HPDE6-E6E7 (cell line): ENCODE measurements around the gene FUBP3.
A peak's percentile ranks its signal among the peaks of the same experiment; 100 is the strongest.
"Not testable (repeated sequence)": the region's sequence is repeated elsewhere in the genome, so short reads cannot be mapped to it uniquely, and the experiment has no call there.

Experiments
- DNase-seq: peaks from one replicate; pipeline ENCODE4 v3.0.0; 2011; ENCODE audit warnings: missing footprints; ENCODE audit errors: extremely low spot score

The FUBP3 gene

DNA sequence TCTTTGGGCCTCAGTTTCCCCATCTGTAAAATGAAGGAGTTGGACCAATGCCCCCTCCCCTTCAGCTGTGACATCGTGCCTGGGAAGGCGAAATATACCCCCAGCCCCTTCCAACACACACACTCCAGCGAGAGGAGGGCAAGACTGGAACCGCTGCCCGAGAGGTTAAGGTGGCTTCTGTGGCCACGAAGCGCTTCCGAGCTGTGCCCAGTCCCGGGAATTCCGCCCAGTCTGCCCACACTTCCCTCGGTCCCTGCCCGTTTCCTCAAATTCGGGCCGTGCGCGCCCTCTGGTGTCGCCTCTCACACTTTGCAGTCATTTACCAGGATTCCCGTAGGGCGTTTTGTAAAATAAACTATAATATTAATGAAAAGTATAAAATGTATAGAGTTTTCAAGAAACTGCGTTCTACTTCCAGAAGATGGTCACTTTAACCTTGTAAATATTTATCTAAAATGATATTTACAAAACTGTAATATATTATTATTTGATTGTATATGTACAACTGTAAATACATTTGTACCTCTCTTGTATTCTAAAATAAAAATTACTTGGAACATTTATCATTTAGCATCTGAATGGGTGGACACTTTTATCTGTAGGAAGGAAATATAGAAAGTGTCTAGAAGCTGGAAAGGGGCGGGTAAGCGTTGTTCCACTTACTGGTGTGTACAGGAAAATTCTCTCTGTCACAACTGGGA lies 103.2 kb downstream of the FUBP3 start:
- peak; percentile 80 for DNase-seq

- DNase-seq: no peak
These were observed 105.7 kb downstream of the FUBP3 start for GRCh38 chr9:130685104-130685503.

GRCh38 chr9:130685945-130686344 lies 106.6 kb downstream of the FUBP3 start:
- DNase-seq: not testable (repeated sequence)

DNA sequence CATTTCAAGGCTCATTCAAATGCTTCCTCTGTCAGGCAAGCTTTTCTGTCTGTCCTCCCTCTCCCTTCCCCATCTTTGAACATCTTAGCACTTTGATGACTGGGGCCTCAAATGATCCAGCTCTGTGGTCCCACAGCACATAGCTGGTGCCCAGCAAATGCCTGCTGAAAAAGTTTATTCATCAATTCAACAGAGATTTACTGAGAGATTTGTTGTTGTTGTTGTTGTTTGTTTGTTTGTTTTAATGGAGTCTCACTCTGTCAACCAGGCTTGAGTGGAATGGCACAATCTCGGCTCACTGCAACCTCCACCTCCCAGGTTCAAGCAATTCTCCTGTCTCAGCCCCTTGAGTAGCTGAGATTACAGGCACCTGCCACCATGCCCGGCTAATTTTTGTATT lies 108.2 kb downstream of the FUBP3 start:
- no peak for DNase-seq
